Endothelial cell of umbilical vein (primary cell): ENCODE data around the gene GATA3. TPM values are rescaled to one million over a fixed set of nuclear protein-coding genes. Genes with fewer than 3 reads are reported as not detected.

Source experiments
- BruUV-seq: library from RNA; stranded (reverse); fragments of 400-500 nt; replicated peaks from 2 replicates; lab custom pipeline; 2021; lab: Mats Ljungman, UMichigan
- CTCF ChIA-PET: fragments of 300-600, 350-600 bp; sonication (Branson Sonifier 250); formaldehyde crosslinking; loops from one replicate; lab custom pipeline; 2021; ENCODE audit warnings: antibody characterized with exemption, inconsistent platforms; lab: Charles Lee
- POLR2A ChIA-PET: fragments of 300-600, 350-600 bp; sonication (Branson Sonifier 250); formaldehyde crosslinking; loops from one replicate; lab custom pipeline; 2021; ENCODE audit warnings: antibody characterized with exemption, inconsistent platforms; lab: Charles Lee
- DNase-seq: peaks from one replicate; pipeline ENCODE4 v3.0.0-alpha.2; 2011; ENCODE audit warnings: low read depth, low spot score
- FAIRE-seq: peaks from 2 replicates; lab custom pipeline; 2011; peaks lifted over from hg19 to GRCh38; lab: Jason Lieb, UNC
- H2AFZ ChIP-seq: 2 replicates; pipeline ENCODE4 v1.6.0; 2012; ENCODE audit warnings: low read depth, low read length, control low read depth, inconsistent platforms
- H3K27ac ChIP-seq: 2 replicates; pipeline ENCODE4 v1.5.1; 2011; ENCODE audit warnings: low read depth, mild to moderate bottlenecking, control low read depth, low read length, moderate library complexity; ENCODE audit not compliant: insufficient read depth
- H3K27me3 ChIP-seq, 2 experiments: 2 replicates each; pipeline versions ENCODE4 v1.6.0 to v1.6.1; 2011; ENCODE audit warnings: low read length in 2 of 2, mixed read lengths in 1 of 2; ENCODE audit not compliant: control insufficient read depth in 2 of 2, insufficient read depth in 2 of 2
- H3K36me3 ChIP-seq, 2 experiments: 2 replicates in 1 of 2; 3 replicates in 1 of 2; pipeline ENCODE4 v1.5.1; 2011; ENCODE audit warnings: low read length in 2 of 2, mild to moderate bottlenecking in 1 of 2, moderate library complexity in 1 of 2; ENCODE audit not compliant: control insufficient read depth in 2 of 2, insufficient read depth in 2 of 2; ENCODE audit errors: extremely low read depth in 1 of 2
- H3K4me1 ChIP-seq: 3 replicates; pipeline ENCODE4 v1.5.1; 2011; ENCODE audit warnings: mild to moderate bottlenecking, low read length; ENCODE audit not compliant: control insufficient read depth, insufficient read depth; ENCODE audit errors: extremely low read depth
- H3K4me2 ChIP-seq: 2 replicates; pipeline ENCODE4 v1.6.1; 2011; ENCODE audit warnings: low read length, control low read depth, mixed read lengths; ENCODE audit not compliant: insufficient read depth
- H3K4me3 ChIP-seq, 3 experiments: fragments of 200-600 bp in 1 of 3; sonication (generic), shearing (Covaris generic) in 1 of 3; replicated peaks in 1 of 3; 2 replicates each; pipeline ENCODE4 v1.5.1; 2011 to 2016; ENCODE audit warnings: control low read depth in 3 of 3, low read length in 3 of 3, mild to moderate bottlenecking in 2 of 3, inconsistent platforms in 1 of 3, low read depth in 1 of 3, moderate library complexity in 1 of 3; ENCODE audit not compliant: insufficient read depth in 1 of 3
- H3K79me2 ChIP-seq: 2 replicates; pipeline ENCODE4 v1.6.0; 2012; ENCODE audit warnings: low read length, inconsistent platforms; ENCODE audit not compliant: control insufficient read depth, insufficient read depth
- H3K9ac ChIP-seq: replicated peaks from 2 replicates; pipeline ENCODE3; 2011; ENCODE audit warnings: low read length, control low read depth; ENCODE audit not compliant: insufficient read depth; ENCODE audit errors: extremely low read depth
- H3K9me1 ChIP-seq: replicated peaks from 3 replicates; pipeline ENCODE4 v1.6.0; 2011; ENCODE audit warnings: mild to moderate bottlenecking, low read length; ENCODE audit not compliant: control insufficient read depth, insufficient read depth; ENCODE audit errors: extremely low read depth
- H3K9me3 ChIP-seq: replicated peaks from 2 replicates; pipeline ENCODE4 v1.5.1; 2012; ENCODE audit warnings: low read length, inconsistent platforms; ENCODE audit not compliant: control insufficient read depth, insufficient read depth
- H4K20me1 ChIP-seq: replicated peaks from 2 replicates; pipeline ENCODE3; 2011; ENCODE audit warnings: mild to moderate bottlenecking, low read length; ENCODE audit not compliant: control insufficient read depth, insufficient read depth; ENCODE audit errors: extremely low read depth
- EZH2 ChIP-seq: IDR thresholded peaks from 2 replicates; pipeline ENCODE4 v1.6.1; 2012; ENCODE audit warnings: borderline replicate concordance, low read depth, mild to moderate bottlenecking, moderate library complexity, low read length, inconsistent platforms; ENCODE audit not compliant: severe bottlenecking
- FOS ChIP-seq: IDR thresholded peaks from 2 replicates; pipeline ENCODE4 v1.6.1; 2011; ENCODE audit warnings: mild to moderate bottlenecking, low read length, moderate library complexity, borderline replicate concordance; ENCODE audit not compliant: insufficient read depth
- GATA2 ChIP-seq: IDR thresholded peaks from 2 replicates; pipeline ENCODE4 v1.7.0; 2011; ENCODE audit warnings: low read depth, mild to moderate bottlenecking, moderate library complexity, mixed read lengths, low read length; ENCODE audit not compliant: insufficient read length, insufficient read depth
- JUN ChIP-seq: IDR thresholded peaks from 2 replicates; pipeline ENCODE4 v1.6.1; 2011; ENCODE audit warnings: borderline replicate concordance, low read depth; ENCODE audit not compliant: insufficient read length, insufficient read depth
- MYC ChIP-seq: IDR thresholded peaks from one replicate; pipeline ENCODE4 v1.6.1; 2011; ENCODE audit warnings: mild to moderate bottlenecking, low read depth, low read length
- POLR2A ChIP-seq: IDR thresholded peaks from 2 replicates; pipeline ENCODE4 v1.6.1; 2012; ENCODE audit warnings: low read depth, mild to moderate bottlenecking, control low read depth, low read length
- POLR2AphosphoS5 ChIP-seq: IDR thresholded peaks from 2 replicates; pipeline ENCODE4 v1.6.1; 2012; ENCODE audit warnings: low read depth, mild to moderate bottlenecking, control low read depth, low read length, moderate library complexity; ENCODE audit not compliant: insufficient read depth
- dilution Hi-C: fragments of 300-500 bp; cut with MboI; formaldehyde crosslinking; loops from one replicate; pipeline ENCODE4 v1.15.0; 2019; ENCODE audit warnings: low sequenced_read_pairs; ENCODE audit not compliant: extremely low pct_ligation_motif_present
- intact Hi-C: fragments of 100-400 bp; cut with micrococcal nuclease; formaldehyde crosslinking; loops from one replicate; pipeline ENCODE4 v1.10.0; 2022
- polyA plus RNA-seq, 4 experiments: library from polyadenylated mRNA; depleted of rRNA in 3 of 4; stranded (reverse) in 3 of 4; unstranded in 1 of 4; fragments of >200 nt; gene quantifications; 2 replicates each; pipeline versions ENCODE4 v1.2.1 to v1.2.3, GENCODE V29; 2011 to 2012; ENCODE audit warnings: missing spikeins in 1 of 4
- total RNA-seq: library from RNA; stranded (reverse); gene quantifications from 2 replicates; pipeline ENCODE4 v1.2.3, GENCODE V29; 2021
- TF ChIP-seq, protein P1 (sequence below), 2 donors: IDR thresholded peaks; 1 replicate in 1 of 2; 2 replicates in 1 of 2; pipeline ENCODE4 v1.5.1; 2011; ENCODE audit warnings: low read length in 2 of 2, mild to moderate bottlenecking in 2 of 2, moderate library complexity in 2 of 2, control low read depth in 1 of 2, inconsistent platforms in 1 of 2, low read depth in 1 of 2; ENCODE audit not compliant: insufficient read depth in 1 of 2; ENCODE audit errors: extremely low read depth in 1 of 2
- TF ChIP-seq, protein P2 (sequence below): IDR thresholded peaks from 2 replicates; pipeline ENCODE4 v1.6.1; 2011; ENCODE audit not compliant: insufficient read depth, insufficient read length

The GATA3 gene
- total and polyA plus RNA-seq, 2 donors (not counting 3 experiments of a cell fraction or from before 2014, with no cell fraction given): 9.3 to 33.0 TPM

DNA sequence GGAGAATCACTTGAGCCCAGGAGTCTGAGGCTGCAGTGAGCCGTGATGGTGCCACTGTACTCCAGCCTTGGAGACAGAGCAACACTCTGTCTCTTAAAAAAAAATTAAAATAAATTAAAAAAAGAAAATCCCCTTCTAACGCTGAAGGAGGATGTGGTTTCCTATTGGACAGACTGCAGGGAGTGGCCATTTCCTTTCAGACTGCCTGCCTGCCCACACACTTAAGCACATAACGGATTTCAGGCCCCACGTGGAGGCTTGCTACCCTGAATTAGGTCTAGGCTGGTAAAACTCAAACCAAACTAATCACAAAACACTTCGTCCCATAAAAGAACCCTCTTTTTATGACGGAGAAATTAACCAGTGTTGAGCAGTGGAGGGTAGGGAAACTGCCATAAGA is 34.0 kb downstream of the GATA3 start:
- ChIA-PET CTCF (no interaction called here), POLR2A (no interaction called here)
- FAIRE-seq: no peak
- H3K27me3 ChIP-seq: no peaks in the 10 kb centered on the region
- no peak overlapping the region for H3K4me2 ChIP-seq
- intact Hi-C loops: no loop called here
- H3K9me1 ChIP-seq: no peaks in the 10 kb centered on the region
- BruUV-seq: no TSS peak
- H3K9me3 ChIP-seq: no peaks in the 10 kb centered on the region
- H3K4me3 ChIP-seq: no peak overlapping the region
- no peaks in the 10 kb centered on the region for H3K36me3 ChIP-seq
- dilution Hi-C loops: no loop called here
- no peak for DNase-seq
- no peaks in the 10 kb centered on the region for H4K20me1 ChIP-seq
- H3K9ac ChIP-seq: no peak overlapping the region
- no peaks in the 10 kb centered on the region for H3K4me1 ChIP-seq
- TF ChIP-seq JUN: no peak
- TF ChIP-seq FOS: no peak
- TF ChIP-seq, protein P1, sequence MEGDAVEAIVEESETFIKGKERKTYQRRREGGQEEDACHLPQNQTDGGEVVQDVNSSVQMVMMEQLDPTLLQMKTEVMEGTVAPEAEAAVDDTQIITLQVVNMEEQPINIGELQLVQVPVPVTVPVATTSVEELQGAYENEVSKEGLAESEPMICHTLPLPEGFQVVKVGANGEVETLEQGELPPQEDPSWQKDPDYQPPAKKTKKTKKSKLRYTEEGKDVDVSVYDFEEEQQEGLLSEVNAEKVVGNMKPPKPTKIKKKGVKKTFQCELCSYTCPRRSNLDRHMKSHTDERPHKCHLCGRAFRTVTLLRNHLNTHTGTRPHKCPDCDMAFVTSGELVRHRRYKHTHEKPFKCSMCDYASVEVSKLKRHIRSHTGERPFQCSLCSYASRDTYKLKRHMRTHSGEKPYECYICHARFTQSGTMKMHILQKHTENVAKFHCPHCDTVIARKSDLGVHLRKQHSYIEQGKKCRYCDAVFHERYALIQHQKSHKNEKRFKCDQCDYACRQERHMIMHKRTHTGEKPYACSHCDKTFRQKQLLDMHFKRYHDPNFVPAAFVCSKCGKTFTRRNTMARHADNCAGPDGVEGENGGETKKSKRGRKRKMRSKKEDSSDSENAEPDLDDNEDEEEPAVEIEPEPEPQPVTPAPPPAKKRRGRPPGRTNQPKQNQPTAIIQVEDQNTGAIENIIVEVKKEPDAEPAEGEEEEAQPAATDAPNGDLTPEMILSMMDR (IDR thresholded peaks at IDR 0.05; ENCODE audit: extremely low read depth in 1 of 2, insufficient read depth in 1 of 2, low read depth in 1 of 2, low read length in 2 of 2): no peak
- no peak for TF ChIP-seq EZH2
- no peak for TF ChIP-seq POLR2AphosphoS5
- TF ChIP-seq, protein P2, sequence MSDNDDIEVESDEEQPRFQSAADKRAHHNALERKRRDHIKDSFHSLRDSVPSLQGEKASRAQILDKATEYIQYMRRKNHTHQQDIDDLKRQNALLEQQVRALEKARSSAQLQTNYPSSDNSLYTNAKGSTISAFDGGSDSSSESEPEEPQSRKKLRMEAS: no peak
- TF ChIP-seq POLR2A: no peak
- TF ChIP-seq GATA2: no peak
- TF ChIP-seq MYC: no peak
- H2AFZ ChIP-seq: no peak overlapping the region
- H3K27ac ChIP-seq: no peak overlapping the region
- no peaks in the 10 kb centered on the region for H3K79me2 ChIP-seq
